GM12801 (cell line): Measurements from ENCODE around the gene HERC6.

ENCODE experiments used
- CTCF ChIP-seq: IDR thresholded peaks from one replicate; pipeline ENCODE4 v1.5.1; 2011; ENCODE audit warnings: control low read depth; ENCODE audit not compliant: insufficient read length; ENCODE audit errors: extremely low read depth

HERC6 gene

DNA sequence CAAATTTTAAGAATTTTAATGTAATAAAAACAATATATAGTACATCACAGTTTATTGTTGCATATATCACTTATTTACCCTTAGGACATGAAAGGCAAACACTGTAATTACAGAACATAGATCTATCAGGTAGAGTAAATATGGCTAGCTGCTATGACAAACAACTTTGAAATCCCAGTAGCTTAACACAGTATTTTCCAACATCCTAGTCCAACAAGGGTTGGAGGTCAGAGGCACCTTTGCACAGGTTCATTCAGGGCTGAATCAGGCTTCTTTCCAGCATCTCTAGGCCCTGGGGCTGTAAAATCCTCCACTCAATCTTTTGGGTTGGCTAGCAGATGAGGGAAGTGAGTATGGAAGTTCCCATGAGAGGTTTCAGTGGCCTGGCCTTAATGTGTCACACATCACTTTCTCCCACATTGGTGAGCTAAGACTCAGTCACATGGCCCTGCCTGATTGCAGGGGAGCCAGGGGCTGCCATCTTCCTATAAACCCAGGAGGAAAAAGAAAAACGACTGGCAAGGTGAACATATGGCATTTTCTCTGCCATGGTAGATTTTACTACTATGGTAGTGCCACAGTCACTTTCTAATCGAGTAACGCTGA, 32.9 kb downstream of the HERC6 start:
- no peak for TF ChIP-seq CTCF

DNA sequence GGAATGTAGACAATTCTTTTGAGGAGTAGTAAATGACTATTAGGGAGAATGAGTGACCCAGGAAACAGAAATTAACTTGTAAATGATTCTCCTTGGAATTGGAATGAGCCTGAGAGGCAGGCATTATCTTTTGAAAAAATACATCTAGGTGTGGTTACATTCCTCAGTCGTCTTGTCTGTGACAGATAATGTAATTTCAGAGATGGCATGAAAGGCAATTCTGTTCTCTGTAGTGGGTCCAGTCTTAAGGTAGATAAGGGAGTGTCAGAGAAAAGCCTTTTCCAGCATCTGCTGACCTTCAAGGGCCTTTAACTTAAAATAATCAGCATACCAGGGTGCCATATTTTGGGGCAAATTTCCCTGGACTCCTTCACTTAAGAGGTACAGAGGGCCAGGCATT, 35.1 kb downstream of the HERC6 start:
- TF ChIP-seq CTCF = no peak

DNA sequence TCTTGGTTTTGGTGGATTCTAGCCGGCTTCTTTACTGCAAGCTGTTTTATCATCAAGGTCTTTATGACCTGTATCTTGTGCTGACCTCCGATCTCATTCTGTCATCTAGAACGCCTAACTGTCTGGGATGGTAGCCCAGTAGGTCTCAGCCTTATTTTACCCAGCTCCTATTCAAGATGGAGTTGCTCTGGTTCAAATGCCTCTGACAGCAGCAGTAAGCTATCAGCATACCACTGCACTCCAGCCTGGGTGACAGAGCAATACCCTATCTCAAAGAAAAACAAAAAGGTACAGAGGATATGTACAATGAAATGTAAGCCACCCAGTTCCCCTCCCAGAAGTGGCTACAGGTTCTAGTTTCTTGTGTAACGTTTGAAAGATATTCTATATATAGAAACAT, 36.1 kb downstream of the HERC6 start:
- no peak for TF ChIP-seq CTCF

DNA sequence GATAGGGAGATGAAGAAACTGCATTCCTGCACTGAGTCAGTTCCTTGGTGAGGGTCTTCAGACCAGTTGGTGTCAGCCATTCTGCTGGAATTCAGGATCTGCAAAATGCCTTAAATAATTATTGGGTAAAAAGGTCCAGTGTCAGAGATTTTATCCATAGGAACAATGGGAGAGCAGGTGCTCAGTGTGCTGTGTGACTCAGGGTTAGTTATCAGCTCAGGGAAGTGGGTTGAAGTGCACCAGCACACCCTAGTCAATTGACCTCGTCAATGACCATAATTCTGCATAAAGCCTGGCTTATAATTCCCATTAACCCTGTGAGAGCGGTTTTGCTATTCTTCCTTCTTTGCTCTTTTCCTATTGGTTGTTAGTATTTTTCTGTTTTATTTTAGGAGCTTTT, 37.3 kb downstream of the HERC6 start:
- TF ChIP-seq CTCF = no peak

DNA sequence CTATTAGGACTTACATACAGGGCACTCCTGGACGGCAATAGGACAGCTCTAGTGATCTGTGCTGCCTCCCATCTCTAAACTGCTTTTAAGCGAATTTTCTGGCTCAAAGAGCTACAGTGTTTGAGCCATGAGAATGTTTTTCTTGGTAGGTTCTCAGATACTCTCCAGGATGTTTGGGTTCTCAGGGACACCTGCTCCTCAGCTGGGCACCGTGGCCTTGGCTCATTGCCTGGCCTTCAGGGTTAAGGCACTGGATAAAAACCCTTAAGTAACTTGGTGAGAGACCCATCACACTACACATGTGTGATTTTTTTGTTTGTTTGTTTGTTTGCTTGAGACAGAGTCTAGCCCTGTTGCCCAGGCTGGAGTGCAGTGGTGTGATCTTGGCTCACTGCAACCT, 39.8 kb downstream of the HERC6 start:
- TF ChIP-seq CTCF = no peak

GRCh38 chr4:88419874-88420273, 41.2 kb downstream of the HERC6 start:
- no peak for TF ChIP-seq CTCF

DNA sequence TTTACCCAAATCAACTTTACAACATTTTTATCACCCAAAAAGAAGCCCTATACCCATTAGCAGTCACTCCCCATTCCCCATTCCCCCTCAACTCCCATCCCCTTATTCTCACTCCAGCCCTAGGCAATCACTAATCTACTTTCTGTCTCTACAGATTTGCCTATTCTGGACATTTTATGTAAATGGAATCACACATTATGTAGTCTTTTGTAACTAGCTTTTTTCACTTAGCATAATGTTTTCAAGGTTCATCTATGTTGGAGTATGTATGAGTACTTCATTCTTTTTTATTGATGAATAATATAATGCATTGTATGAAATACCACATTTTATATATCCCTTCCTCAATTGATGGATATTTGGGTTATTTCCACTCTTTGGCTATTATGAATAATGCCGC, 42.2 kb downstream of the HERC6 start:
- TF ChIP-seq CTCF = no peak
